CD4-positive, alpha-beta T cell treated with Interleukin-2 at 100 ng/mL for 4 hours (primary cell): ENCODE measurements around the gene FGFR3.
"Not testable (repeated sequence)": the region's sequence is repeated elsewhere in the genome, so short reads cannot be mapped to it uniquely, and the experiment has no call there.

ENCODE experiments used
- DNase-seq: peaks from one replicate; pipeline ENCODE4 v3.0.0-alpha.2; 2020; ENCODE audit warnings: low spot score

Gene FGFR3

DNA sequence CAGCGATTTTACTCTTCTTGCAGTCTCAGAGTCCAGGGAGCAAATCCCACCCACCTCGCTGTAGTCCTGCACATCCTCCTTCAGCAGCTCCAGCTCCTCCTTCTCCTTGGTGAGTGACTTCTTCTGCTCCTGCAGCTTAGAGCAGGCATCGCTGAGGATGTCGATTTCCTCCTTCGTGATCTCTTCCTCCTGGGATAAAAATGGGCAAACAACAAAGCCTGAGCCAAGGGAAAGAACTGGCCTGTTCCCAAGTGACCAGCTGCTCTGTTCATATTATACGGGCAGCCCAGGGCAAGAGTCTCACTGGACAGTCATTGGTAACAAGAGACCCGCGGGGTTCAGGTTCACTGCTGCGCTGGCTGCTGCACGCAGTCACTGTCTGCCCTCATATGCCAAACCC lies 26.2 kb downstream of the FGFR3 start:
- no peak for DNase-seq

DNA sequence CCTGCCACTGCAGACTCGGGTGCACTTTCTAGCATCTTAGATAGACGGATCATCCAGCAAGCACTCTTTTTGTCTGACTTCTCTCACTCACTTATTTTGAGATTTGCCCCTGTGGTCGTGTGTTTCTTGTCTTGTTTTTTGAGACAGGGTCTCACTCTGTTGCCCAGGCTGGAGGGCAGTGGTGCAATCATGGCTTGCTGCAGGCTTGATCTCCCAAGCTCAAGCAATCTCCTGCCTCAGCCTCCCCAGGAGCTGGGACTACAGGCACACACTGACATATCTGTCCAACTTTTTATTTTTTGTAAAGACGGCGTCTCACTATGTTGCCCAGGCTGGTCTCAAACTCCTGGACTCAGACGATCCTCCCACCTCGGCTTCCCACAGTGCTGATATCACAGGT lies 26.7 kb downstream of the FGFR3 start:
- no peak for DNase-seq

DNA sequence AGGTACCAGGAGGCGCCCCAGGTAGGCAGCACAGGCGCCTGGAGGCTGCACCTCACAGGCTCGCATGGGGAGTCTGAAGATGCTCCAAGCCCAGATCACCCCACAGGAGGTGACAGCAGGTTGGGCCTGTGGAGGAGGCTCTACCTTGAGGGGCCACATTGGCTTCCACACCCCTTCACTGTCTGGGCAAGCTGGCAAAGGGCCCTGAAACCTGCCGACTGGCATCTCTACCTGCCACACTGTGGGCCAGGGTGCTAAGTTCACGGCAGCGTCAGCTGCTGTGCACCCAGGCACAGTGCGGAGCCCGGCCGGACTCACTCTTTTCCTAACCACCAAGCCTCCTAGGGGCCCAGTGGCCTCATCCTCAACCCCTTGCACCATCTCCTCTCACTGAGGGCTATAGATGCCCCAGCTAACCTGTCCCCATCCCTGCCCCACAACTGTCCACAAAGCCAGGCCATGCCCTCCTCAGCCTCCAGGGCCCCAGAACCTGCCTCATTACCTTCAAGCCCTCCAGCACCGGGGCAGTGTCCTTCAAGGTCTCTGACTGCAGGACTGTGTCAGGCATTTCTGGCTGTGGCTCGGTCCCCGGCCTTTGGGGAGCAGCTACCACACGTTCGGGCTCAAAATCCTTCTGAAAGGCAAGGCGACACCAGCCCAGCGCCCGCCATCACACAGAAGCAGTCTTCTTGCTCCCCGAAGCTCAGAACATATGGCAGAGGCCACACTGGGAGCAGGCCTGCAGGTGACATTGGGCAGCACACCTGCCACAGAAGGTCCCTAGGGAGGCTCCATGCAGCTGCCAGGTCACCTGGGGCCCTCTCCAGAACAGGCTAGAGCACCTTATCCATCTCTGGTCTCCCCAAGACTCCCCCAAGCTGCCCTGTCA lies 28.8 kb downstream of the FGFR3 start:
- no peak for DNase-seq

DNA sequence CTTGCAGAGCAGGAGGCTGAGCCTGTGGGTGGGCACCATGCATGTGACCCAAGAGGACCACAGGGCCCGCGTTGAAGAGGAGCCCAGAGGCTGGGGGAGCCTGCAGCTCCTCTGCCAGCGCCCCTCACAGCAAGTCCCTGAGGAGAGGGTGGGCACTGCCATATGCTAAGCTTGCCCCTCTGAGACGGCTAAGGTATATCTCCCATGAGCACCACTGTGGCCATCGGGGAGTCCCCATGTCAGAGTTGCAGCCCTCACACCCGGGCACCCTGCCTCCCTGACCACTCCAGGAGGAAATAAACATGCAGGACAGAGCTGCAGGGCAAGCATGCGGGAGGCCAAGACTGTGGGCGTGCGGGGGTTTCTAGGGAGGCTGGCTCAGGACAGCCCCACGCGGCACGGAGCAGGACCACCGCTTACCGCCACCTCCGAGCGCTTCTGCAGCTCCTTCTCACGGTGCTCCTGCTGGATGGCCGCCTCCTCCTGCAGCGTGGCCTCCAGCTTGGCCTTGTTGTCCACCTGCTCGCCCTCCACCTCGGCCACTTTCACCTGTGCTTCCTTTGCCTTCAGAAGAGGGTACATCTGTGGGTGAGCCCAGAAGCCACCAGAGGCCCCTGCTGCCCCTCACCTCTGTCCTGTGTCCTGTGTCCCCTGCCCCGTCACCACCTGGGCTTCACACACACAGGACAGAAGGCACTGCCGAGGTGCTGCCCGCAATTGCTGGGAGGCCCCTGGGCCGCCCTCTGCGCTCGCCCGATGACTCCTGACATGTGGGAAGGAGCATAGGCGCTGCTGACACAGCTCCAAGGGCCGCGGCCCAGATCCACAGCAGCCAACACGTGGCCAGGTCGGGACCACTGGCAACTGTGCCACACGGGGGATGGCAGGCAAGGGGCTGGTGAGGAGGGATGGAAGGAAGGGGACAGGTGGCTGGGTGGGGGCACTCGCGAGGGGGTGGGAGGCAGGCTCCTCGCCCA lies 29.8 kb downstream of the FGFR3 start:
- DNase-seq: no peak

DNA sequence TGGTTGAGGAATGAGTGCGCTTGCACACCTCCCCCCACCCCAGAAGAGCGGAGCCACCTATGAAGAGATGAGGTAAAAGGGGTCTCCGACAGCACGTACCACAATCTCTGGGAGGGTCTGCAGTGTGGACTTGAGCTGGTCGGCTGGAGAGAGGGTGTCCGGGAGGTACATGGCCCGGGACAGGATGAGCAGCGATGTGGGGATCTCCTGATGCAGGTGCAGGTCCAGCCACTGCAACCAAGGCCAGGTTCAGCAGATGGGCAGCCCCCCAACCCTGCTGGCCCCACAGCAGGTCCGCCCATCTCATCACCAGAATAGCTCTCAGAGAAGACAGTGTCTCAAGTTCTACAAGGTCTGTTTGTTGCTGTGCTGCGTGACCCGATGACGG lies 30.4 kb downstream of the FGFR3 start:
- DNase-seq: no peak

DNA sequence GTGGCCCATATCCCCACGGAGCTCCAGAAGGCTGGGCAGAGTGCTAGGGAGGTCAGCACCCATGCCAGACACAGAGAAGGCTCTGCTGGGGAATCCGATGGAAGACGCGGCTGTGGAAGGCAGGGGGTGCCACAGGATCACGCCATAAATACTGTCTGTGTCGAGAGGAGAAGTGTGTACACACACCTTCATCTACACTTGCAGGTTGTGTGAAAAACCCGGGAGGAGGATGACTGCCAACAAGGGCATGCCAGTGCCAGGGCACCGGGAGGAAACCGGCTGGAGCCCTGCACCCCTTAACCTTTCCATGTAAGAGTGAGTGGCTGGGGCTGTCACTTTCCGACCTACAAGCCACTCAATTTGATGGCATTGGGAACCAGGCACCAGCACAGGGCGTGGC lies 31.7 kb downstream of the FGFR3 start:
- DNase-seq: no peak

DNA sequence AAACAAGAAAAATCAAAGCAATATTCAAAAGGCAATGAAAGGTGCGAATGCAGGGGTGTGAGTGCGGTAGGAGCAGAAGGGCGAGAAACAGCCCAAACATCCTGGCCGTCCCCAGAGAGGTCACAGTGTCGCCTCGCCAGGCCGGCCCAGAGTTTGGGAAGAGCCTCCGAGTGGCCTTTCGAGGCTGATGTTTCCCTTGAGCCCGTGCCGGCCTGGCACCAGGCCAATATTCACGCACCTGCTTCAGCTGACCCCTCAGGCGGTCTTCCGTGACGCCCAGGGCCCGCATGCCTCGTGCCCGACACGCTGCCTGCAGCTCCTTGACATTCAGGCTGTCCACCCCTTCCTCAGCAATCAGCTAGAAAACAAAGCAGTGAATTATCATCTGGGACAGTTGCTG lies 32.2 kb downstream of the FGFR3 start:
- no peak for DNase-seq

DNA sequence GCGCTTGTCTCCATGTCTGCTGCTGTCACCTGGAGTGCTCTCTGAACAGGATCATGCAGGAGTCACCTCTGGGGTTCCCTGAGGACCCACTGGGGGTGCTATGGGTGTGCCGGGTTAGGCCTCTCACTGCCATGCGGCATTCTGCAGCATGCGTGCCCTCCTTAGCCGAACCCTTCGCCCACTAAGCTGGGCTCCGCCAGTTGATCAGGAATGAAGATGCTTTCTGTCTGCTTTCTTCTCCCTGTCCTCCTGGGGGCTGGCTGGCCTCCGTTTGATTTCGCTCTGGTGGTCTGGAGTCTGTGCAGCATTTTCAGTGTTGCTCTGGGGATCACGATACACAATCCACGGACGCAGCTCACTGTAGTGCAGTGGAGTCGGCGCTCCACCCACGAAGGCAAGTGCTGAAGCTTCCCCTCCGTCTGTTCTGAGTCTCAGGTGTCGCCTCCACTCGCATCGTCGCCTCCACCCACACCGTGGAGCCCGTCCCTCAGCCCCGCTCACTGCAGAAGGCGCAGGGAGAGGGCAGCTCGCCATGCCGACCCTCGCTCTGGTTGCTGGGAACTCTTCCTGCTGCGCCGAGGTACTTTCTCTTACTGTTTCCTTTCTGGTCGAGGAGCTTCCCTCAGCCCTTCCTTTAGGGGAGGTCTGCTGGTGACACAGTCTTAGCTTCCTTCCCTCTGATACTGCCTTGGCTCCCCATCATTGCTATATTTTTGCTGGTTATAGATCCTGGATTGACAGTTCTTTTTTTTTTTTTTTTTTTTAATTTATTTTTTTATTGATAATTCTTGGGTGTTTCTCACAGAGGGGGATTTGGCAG lies 33.6 kb downstream of the FGFR3 start:
- DNase-seq: no peak

DNA sequence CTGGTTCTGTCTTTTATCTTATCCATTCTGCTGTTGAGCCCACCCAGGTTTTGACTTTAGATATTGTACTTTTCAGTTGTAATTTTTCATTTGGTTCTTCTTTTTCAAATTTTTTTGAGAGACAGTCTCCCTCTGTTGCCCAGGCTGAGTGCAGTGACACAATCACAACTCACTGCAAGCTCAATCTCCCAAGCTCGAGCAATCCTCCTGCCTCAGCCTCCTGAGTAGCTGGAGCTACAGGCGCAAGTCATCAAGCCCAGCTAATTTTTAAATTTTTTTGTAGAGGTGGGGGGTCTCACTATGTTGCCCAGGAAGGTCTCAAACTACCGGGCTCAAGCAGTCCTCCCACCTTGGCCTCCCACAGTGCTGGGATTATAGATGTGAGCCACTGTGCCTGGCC lies 37.1 kb downstream of the FGFR3 start:
- no peak for DNase-seq

DNA sequence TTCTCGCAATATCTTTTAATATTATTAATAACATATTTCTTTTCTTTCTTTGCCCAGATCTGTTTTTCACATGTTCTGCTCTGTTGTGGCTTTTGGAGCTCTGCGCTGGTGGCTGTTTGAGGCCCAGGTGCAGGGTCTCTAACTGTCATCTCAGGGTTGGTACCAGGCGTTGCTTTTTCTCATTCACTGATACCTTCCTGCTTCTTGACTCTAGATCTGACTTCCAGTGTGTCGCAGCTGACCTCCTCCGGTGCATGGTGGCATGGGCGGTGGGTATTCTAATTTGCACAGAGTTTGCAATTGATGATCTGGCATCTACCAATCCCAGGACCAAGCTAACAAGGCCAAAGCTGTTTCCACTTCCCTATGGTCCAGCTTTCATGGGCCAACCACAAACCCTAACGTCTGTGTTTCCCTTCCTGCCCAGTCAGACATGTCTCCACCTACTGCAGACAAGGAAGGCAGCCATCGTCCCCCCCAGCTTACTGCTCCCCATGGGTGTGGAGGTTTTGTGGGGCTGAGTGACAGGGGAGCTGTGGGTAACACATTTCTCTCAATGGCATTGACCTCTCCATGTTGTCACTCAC lies 37.6 kb downstream of the FGFR3 start:
- no peak for DNase-seq

DNA sequence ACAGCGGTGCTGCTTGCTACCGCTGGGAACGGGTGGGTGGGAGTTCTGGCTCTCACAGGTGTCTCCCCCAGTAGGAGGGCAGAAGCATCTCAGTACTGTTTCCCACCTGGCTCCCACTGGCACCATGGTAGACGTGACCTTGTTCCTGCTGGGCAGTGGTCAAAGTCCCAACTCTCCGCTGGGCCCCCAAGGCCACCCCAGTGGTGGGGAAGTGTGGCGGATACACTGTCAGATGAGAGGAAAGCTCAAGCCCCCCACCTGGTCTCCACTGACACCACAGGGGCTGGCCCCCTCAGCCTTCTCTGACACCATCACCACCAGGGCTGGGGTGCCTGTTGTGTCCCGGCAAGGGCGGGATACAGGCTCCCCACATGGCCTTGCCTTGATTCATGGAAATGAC lies 38.2 kb downstream of the FGFR3 start:
- no peak for DNase-seq

DNA sequence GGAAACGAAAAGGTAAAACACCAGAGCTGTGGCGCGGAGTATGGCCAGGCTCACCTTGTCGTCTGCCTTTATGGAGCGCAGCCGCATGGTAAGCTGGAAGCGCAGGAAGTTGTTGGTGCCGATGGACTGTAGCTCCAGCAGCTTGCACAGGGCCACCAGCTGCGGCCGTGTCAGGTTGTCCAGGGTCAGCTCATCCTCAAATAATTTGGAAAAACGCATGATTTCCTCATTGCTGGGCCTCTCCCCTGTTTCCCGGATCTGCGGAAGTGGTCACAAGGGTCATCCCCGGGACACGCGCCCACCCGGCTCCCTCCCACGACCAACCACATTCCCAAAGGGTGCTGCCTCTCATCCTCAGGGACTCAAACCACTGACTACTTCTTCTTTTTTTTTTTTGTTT lies 39.6 kb downstream of the FGFR3 start:
- DNase-seq: no peak

DNA sequence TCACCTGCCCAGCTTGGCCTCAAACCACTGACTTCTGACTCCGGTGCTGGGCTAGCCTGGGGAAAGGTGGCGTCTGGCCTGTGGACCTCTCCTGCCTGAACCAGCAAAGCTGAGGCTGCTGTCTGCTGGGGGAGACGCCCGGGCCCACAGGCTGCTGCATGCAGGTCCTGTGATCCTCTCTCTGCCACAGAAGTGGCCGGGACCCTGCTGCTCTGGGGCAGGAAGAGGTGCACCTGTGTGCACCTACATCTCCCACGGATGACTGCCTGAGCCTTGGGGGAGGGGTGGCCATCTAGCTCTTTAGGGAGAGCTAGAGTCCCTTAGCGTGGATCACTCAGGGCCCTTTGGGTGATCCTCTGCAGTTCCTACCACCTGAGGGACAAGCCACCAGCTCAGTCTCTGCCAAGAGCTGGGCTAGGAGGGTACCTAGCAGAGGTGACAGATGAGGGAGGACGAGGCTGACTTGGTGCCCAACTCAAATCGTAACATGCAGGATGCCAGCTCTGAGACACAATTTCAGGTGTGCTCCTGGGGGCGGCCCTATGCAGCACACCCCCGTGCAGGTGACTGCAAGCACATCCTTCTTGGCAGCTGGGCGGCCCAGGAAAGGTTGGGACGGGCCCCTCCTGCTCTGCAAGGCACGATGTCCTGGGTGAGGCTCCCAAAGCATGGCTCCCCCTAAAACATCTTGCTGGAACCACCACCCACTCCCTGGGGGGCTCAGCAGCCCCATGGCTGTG lies 40.4 kb downstream of the FGFR3 start:
- no peak for DNase-seq

DNA sequence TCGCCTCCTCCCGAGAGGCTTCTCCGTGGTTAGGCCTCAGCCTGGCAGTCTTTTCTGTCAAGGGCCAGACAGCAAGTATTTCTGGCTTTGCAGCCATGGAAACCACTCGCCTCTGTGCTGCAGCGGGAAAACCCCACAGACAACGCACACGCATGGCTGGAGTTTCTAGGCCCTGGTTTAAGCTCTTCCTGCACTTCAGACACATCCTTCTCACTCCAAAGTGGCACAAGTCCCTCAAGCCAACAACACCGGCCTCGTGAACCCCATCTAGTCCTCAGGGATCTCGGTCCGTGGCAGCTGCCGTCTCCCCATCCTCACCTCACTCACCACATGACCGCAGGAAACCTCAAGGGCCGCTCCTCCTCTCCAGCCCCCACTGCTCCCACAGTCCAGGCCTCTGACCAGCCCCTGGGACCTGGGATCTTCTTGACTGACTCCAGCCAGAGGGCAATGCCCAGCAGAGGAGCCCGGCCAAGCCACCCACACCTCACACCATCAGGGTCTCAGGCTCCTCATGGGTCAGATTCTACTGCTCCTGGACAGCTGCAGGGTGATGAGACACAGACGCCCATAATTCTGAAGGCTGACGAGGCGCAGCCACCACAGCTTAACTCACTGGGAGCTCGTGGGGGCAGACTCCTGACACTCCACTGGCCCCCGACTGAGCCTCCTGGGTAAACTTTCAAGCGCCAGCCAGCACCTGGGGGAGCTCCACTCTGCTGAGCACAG lies 41.1 kb downstream of the FGFR3 start:
- no peak for DNase-seq

DNA sequence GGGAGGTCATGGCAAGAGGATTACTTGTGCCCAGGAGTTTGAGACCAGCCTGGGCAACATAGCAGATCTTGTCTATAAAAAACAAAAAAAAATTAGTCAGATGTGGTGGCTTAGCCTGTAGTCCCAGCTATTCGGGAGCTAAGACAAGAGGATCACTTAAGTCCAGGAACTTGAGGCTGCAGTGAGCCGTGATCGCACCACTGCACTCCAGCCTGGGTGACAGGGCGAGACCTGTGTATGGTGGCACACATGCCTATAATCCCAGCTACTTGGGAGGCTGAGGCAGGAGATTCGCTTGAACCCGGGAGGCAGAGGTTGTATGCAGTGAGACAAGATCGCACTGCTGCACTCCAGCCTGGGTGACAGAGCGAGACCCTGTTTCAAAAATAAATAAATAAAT lies 42.7 kb downstream of the FGFR3 start:
- not testable (repeated sequence) for DNase-seq

DNA sequence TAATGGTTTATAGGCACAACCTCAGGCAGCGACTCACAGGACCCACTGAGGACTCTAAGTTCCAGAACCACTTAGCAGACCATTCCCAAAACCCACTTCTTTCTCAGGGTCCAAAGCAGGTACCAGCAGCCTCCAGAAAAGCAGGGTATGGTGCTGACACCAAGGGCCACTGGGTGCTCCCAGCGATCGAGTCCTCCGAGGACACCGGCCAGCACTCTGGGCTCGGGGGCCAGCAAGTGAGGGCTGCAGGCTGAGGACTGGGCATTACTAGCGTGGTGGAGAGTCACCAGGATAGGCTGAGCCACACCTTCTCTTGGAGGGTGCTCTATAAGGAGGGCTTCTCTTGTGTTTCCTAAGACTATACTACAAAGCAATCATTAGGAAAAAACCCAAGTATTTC lies 43.6 kb downstream of the FGFR3 start:
- DNase-seq: no peak

DNA sequence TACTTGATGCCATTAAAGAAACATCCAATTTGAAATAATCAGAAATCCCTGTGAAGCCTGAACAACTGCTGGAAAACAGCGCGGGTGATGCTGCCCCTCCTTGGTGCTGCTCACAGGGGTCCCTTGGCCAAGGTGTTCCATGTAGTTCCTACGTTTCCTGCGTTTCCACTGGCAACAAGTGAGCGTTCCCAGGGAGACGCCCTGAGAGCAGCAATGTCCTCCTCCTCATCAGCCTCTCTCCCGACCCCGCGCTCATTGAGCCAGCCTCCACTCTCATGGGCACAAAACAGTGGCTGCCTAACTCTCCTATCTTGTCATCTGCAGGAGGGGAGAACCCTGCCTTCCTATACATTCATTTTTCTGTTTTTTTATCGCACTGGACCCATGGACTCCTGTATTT lies 44.0 kb downstream of the FGFR3 start:
- no peak for DNase-seq

DNA sequence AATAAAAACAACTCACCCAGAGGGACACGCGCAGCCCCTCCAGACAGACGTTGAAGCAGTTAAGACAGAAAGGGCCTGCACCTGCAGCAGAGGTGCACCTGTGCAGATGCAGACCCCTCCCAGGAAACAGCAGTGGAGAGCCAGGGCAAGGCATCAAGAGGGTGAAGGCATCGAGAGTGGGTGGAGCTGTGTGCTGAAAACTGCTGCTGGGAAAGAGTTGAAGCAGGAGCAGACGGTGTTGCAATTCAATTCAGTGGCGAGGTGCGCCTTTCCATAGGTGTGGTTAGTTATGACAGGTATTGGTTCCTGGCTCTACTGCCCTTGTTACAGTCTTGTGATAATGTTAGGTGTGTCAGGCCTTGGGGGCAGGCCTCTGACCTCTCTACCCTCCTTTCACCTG lies 46.2 kb downstream of the FGFR3 start:
- DNase-seq: no peak

DNA sequence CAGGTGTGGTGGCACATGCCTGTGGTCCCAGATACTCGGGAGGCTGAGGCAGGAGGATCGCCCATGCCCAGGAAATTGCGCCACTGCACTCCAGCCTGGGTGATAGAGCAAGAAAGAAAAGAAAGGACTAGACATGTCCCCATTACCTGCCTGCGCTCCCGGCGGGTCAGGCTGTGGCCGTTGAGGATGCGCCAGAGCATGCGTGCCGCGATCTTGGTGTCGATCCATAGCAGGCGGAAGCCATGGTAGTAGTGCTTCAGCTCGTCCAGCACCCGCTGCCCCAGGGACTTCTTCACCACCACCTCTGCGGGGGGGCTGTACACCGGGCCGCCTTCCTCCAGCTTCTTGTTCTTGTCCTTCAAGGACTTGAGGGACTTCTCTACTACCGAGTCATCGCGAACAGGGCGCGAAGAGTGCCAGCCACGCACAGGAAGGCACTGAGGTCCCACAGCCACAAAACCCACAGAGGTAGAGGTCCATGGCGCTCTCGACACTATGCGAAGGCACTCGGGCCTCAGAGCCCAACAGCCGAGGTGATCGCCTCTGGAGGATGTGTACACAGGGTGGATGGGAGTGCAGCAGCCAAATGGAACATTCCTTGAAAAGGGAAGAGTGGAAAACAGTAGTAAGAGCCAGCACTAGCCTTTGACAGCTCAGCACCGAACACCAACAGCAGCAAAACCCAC lies 48.3 kb downstream of the FGFR3 start:
- no peak for DNase-seq

DNA sequence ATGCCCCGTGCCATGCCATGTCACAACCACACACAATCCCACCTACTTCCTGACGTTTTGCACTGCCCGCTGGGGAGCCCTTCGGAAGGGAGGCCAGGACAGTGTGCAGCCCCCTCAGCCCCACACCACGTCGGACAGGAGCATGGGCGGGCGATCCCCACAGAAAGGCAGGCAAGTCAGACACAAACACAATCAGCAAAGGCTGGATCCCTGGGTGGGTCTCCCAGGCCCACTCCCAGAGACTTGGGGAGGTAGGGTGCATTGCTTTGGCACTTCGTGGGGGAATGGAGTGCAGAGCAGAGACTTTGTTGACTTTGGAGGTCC lies 48.8 kb downstream of the FGFR3 start:
- no peak for DNase-seq
